HG02885 (cell line): ENCODE measurements around the gene TPSB2.
"Not testable (repeated sequence)": the region's sequence is repeated elsewhere in the genome, so short reads cannot be mapped to it uniquely, and the experiment has no call there.

Experiments used
- ATAC-seq: cut with Tn5 transposase; IDR thresholded peaks from one replicate; pipeline ENCODE4 v1.9.1; 2021; ENCODE audit warnings: mild to moderate bottlenecking; ENCODE audit not compliant: unreplicated experiment, poor library complexity

The TPSB2 gene

GRCh38 chr16:1262210-1262845, 32.3 kb upstream of the TPSB2 start:
- ATAC-seq, result no peak

GRCh38 chr16:1261131-1261892, 31.3 kb upstream of the TPSB2 start:
- no peak for ATAC-seq

- ATAC-seq, result no peak
Observed at GRCh38 chr16:1260101-1260680, 30.2 kb upstream of the TPSB2 start.

- ATAC-seq, result no peak
Observed at GRCh38 chr16:1259760-1260068, 29.7 kb upstream of the TPSB2 start.

GRCh38 chr16:1258906-1259759, 29.1 kb upstream of the TPSB2 start:
- no peak for ATAC-seq

GRCh38 chr16:1258225-1258600, 28.2 kb upstream of the TPSB2 start:
- no peak for ATAC-seq

- ATAC-seq, result no peak
Observed at GRCh38 chr16:1257561-1258224, 27.7 kb upstream of the TPSB2 start.

GRCh38 chr16:1256874-1257322, 26.9 kb upstream of the TPSB2 start:
- ATAC-seq, result no peak

- ATAC-seq, result not testable (repeated sequence)
Observed at GRCh38 chr16:1256296-1256873, 26.4 kb upstream of the TPSB2 start.

- ATAC-seq, result not testable (repeated sequence)
Observed at GRCh38 chr16:1255276-1256122, 25.5 kb upstream of the TPSB2 start, which contains the start of gene TPSD1. TSS of gene TPSD1 (plus strand) at chr16:1256069. CDS start at chr16:1256281, 212 bp downstream.

- not testable (repeated sequence) for ATAC-seq
Observed at GRCh38 chr16:1254821-1255220, 24.8 kb upstream of the TPSB2 start.

- ATAC-seq, result not testable (repeated sequence)
Observed at GRCh38 chr16:1253701-1254364, 23.8 kb upstream of the TPSB2 start.

GRCh38 chr16:1249031-1249755, 19.2 kb upstream of the TPSB2 start:
- ATAC-seq, result not testable (repeated sequence)

GRCh38 chr16:1247903-1248537, 18.0 kb upstream of the TPSB2 start:
- ATAC-seq, result not testable (repeated sequence)

- ATAC-seq, result no peak
Observed at GRCh38 chr16:1245452-1246020, 15.6 kb upstream of the TPSB2 start.

- ATAC-seq, result no peak
Observed at GRCh38 chr16:1244881-1245280, 14.9 kb upstream of the TPSB2 start.
